Vagina (tissue), 2 donors: ENCODE measurements around the gene NAA10. TPM values are rescaled to one million over a fixed set of nuclear protein-coding genes. Genes with fewer than 3 reads are reported as not detected.

Source experiments
- DNase-seq, 2 donors: peaks; one replicate each; pipeline ENCODE4 v3.0.0-alpha.2; 2017; ENCODE audit errors: extremely low spot score in 2 of 2
- H3K27ac ChIP-seq: fragments of 200-600 bp; sonication (generic); one replicate; pipeline ENCODE4 v1.5.1; 2019
- H3K27me3 ChIP-seq: fragments of 200-600 bp; sonication (generic); one replicate; pipeline ENCODE4 v1.5.1; 2019
- H3K36me3 ChIP-seq, 2 donors: fragments of 200-600 bp; sonication (generic); one replicate each; pipeline ENCODE4 v1.5.1; 2017 to 2019
- H3K4me1 ChIP-seq: fragments of 200-600 bp; sonication (generic); one replicate; pipeline ENCODE4 v1.5.1; 2019
- H3K4me3 ChIP-seq, 2 donors: fragments of 200-600 bp; sonication (generic); 1 replicate in 1 of 2; 2 replicates in 1 of 2; pipeline ENCODE4 v1.5.1; 2016 to 2019
- H3K9me3 ChIP-seq: fragments of 200-600 bp; sonication (generic); one replicate; pipeline ENCODE4 v1.5.1; 2019
- POLR2A ChIP-seq, 2 donors: fragments of 450-650 bp; IDR thresholded peaks; one replicate each; pipeline ENCODE4 v1.6.1; 2017; ENCODE audit warnings: antibody characterized with exemption in 2 of 2, mild to moderate bottlenecking in 2 of 2, moderate library complexity in 2 of 2
- POLR2AphosphoS5 ChIP-seq, 2 donors: sonication (generic); formaldehyde crosslinking; IDR thresholded peaks; one replicate each; pipeline ENCODE4 v1.9.0; 2017; ENCODE audit warnings: antibody characterized with exemption in 2 of 2, mild to moderate bottlenecking in 2 of 2, low read depth in 1 of 2; ENCODE audit not compliant: insufficient read depth in 1 of 2
- intact Hi-C: fragments of 100-400 bp; cut with DNase I; formaldehyde crosslinking; loops from one replicate; pipeline ENCODE4 v1.15.1; 2023
- total RNA-seq: library from RNA; depleted of rRNA; stranded (reverse); fragments of >200 nt; gene quantifications from one replicate; pipeline ENCODE4 v1.2.3, GENCODE V29; 2016
- TF ChIP-seq, protein P1 (sequence below), 3 experiments: fragments of 450-650 bp in 2 of 3; fragments of 200-600 bp in 1 of 3; sonication (generic) in 1 of 3; IDR thresholded peaks; one replicate each; pipeline ENCODE4 v1.5.1; 2017 to 2019; ENCODE audit warnings: antibody characterized with exemption in 3 of 3, mild to moderate bottlenecking in 2 of 3, moderate library complexity in 2 of 3

Gene NAA10
- total RNA-seq, 1 donor from 2014 or later = 66.8 TPM

DNA sequence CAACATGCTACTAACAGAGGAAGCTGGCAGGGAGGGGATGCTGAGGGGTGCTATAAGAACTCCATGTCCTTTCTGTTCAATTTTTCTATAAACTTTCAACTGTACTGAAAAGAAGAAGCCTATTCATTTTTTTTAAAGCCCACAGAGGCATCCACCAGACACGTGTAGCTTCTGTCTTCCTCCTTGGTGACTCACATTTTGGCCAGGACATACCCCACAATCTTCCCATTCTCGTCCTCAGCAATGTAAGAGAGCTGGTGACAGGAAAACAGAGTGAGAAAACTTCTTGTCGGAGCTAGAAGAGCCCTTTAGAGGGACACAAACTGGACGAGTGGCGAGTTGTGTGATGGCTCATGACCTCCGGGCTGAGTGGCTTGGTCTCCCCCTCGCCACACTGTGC is 1.1 kb downstream of the NAA10 start:
- no peak overlapping the region for H3K27ac ChIP-seq
- no peaks in the 10 kb centered on the region for H3K27me3 ChIP-seq
- peak overlapping the region; percentile 64 for H3K4me3 ChIP-seq
- DNase-seq = no peak
- H3K9me3 ChIP-seq = no peaks in the 10 kb centered on the region
- H3K36me3 ChIP-seq = no peaks in the 10 kb centered on the region
- TF ChIP-seq POLR2A (IDR thresholded peaks at IDR 0.05) = no peak
- TF ChIP-seq, protein P1, sequence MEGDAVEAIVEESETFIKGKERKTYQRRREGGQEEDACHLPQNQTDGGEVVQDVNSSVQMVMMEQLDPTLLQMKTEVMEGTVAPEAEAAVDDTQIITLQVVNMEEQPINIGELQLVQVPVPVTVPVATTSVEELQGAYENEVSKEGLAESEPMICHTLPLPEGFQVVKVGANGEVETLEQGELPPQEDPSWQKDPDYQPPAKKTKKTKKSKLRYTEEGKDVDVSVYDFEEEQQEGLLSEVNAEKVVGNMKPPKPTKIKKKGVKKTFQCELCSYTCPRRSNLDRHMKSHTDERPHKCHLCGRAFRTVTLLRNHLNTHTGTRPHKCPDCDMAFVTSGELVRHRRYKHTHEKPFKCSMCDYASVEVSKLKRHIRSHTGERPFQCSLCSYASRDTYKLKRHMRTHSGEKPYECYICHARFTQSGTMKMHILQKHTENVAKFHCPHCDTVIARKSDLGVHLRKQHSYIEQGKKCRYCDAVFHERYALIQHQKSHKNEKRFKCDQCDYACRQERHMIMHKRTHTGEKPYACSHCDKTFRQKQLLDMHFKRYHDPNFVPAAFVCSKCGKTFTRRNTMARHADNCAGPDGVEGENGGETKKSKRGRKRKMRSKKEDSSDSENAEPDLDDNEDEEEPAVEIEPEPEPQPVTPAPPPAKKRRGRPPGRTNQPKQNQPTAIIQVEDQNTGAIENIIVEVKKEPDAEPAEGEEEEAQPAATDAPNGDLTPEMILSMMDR (IDR thresholded peaks at IDR 0.05) = no peak
- TF ChIP-seq POLR2AphosphoS5 (IDR thresholded peaks at IDR 0.05; ENCODE audit: insufficient read depth in 1 of 2, low read depth in 1 of 2) = no peak
- peaks cover 22% of the 10 kb centered on the region for H3K4me1 ChIP-seq
- intact Hi-C loops = no loop called here

DNA sequence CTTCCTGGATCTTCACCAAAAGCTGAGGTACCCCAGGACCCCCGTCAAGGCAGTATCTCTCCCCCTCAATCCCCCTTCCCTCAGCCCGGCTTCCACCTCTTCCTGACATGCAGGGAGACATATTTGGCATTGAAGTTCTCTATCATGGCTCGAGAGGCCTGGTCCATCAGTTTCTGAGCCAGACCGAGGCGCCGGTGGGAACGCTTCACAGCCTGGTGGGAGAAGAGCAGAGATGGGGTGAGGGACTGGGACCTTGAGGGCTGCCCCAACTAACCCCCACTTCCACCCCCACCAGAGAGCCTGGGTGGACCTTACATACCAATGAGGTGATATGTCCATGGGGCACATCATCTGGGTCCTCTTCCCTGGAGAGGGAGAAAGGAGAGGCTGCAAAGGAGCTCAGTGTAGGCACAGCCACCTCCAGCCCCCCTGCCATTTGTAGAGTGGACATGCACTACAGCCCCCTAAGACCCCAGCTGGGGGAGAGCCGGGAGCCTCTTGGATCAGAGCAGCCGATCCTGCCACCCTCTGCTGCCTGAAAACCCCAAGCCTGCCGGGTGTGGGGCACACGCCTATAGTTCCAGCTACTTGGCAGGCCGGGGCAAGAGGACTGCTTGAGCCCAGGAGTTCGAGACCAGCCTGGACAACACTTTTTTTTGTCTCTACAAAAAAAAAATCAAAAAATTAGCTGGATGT is 2.5 kb downstream of the NAA10 start:
- Histone ChIP-seq H3K9me3 (no peaks in the 10 kb centered on the region), H3K27ac (no peak overlapping the region), H3K4me1 (peaks cover 30% of the 10 kb centered on the region), H3K36me3 (no peaks in the 10 kb centered on the region), H3K4me3 (no peak overlapping the region), H3K27me3 (no peaks in the 10 kb centered on the region)
- TF ChIP-seq, protein P1 (IDR thresholded peaks at IDR 0.05) = no peak
- no peak for TF ChIP-seq POLR2A (IDR thresholded peaks at IDR 0.05)
- no peak for TF ChIP-seq POLR2AphosphoS5 (IDR thresholded peaks at IDR 0.05; ENCODE audit: insufficient read depth in 1 of 2, low read depth in 1 of 2)
- intact Hi-C loops = no loop called here
- no peak for DNase-seq

DNA sequence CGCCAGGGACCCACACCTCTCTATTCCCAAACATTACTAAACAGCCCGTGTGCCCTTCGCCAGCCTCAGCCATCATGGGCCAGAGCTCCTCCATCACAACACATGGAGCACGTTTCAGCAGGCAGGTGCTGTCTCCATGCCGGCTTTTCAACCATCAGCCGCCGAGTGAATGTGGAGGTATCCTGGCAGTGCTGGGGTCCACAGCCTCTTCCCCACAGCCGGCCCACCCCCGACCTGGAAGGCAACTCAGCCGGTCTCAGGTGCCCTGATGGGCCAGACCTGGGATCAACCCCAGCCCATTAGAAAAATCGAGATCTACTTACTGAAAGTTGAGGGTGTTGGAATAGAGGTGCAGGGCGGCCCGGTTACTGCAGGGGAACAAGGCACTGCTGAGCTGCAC is 3.1 kb downstream of the NAA10 start:
- TF ChIP-seq POLR2AphosphoS5 (IDR thresholded peaks at IDR 0.05; ENCODE audit: insufficient read depth in 1 of 2, low read depth in 1 of 2) = no peak
- TF ChIP-seq POLR2A (IDR thresholded peaks at IDR 0.05) = no peak
- TF ChIP-seq, protein P1 (IDR thresholded peaks at IDR 0.05) = no peak
- H3K4me3 ChIP-seq = no peak overlapping the region
- no peak overlapping the region for H3K27ac ChIP-seq
- no peaks in the 10 kb centered on the region for H3K27me3 ChIP-seq
- DNase-seq = no peak
- H3K4me1 ChIP-seq = peaks cover 36% of the 10 kb centered on the region
- H3K36me3 ChIP-seq = no peaks in the 10 kb centered on the region
- H3K9me3 ChIP-seq = no peaks in the 10 kb centered on the region
- intact Hi-C loops = no loop called here

DNA sequence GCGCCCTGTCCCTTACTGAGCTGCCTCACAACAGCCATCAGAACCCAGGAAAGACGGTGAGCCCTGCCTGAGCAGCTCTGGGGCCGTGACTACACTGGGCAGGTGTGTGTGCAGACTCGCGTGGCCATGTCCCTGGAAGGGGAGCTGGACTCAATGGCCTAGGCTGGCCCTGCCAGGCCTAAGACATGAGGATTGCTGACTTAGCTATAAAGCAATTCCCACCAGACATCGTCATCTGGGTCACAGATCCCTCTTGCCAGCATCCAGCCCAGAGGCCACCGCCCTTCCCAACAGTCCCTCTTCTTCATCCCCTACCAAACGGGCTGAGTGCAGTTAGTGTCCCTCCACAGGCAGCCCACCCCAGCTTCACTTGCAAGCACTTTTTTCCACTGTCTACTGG is 3.7 kb downstream of the NAA10 start:
- H3K4me3 ChIP-seq = no peak overlapping the region
- H3K36me3 ChIP-seq = no peaks in the 10 kb centered on the region
- no peaks in the 10 kb centered on the region for H3K27me3 ChIP-seq
- H3K9me3 ChIP-seq = no peaks in the 10 kb centered on the region
- no peak overlapping the region for H3K27ac ChIP-seq
- TF ChIP-seq, protein P1 (IDR thresholded peaks at IDR 0.05) = no peak
- TF ChIP-seq POLR2A (IDR thresholded peaks at IDR 0.05) (no peak), POLR2AphosphoS5 (IDR thresholded peaks at IDR 0.05; ENCODE audit: insufficient read depth in 1 of 2, low read depth in 1 of 2) (no peak)
- intact Hi-C loops = no loop called here
- no peak for DNase-seq
- peaks cover 41% of the 10 kb centered on the region for H3K4me1 ChIP-seq
